Measurements from ENCODE around the gene MOB1B. TPM values are rescaled to one million over a fixed set of nuclear protein-coding genes. Genes with fewer than 3 reads are reported as not detected.

The MOB1B gene
- total RNA-seq, 1 experiment from 2014 or later, result 13.5 TPM

Other genes starting within 250 kb of the MOB1B start
- not detected in 2 replicates for gene JCHAIN, start 235.9 kb upstream of the MOB1B start, total RNA-seq (2014; rRNA removed; shearing (Covaris generic))
- 12.8 and 16.3 TPM in 2 replicates for gene UTP3, start 213.8 kb upstream of the MOB1B start, total RNA-seq (2014; rRNA removed; shearing (Covaris generic))
- 53.8 and 65.2 TPM in 2 replicates for gene RUFY3, start 180.4 kb upstream of the MOB1B start, total RNA-seq (2014; rRNA removed; shearing (Covaris generic))
- 107 and 120 TPM in 2 replicates for gene GRSF1, start 62.5 kb upstream of the MOB1B start, total RNA-seq (2014; rRNA removed; shearing (Covaris generic))
- 22.2 and 26.8 TPM in 2 replicates for gene DCK, start 91.3 kb downstream of the MOB1B start, total RNA-seq (2014; rRNA removed; shearing (Covaris generic))

Measured in G401 (cell line).